ENCODE results near the gene RAB11B. TPM values are rescaled to one million over a fixed set of nuclear protein-coding genes. Genes with fewer than 3 reads are reported as not detected.

RAB11B gene
- total RNA-seq, 1 donor from 2014 or later, result 70.8 TPM

DNA sequence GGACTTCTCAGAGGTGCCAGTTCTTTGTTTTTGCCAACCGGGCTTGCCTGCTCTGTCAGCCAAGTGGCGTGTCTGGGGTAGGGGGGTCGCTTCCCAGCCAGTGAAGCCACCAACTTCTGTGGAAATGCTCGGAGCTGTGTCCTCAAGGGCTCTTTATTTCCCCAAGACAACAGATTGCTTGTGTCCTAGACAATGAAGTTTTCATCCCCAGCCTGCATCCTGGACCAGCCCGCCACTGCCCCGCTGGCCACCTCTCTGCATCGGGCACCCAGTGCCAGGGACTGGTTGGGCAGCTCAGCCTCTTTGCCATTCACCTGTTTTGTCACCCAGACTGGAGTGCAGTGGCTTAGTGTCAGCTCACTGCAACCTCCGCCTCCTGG, 3.7 kb downstream of the RAB11B start:
- intact Hi-C loops (cut with DNase I), result no loop called here
- Histone ChIP-seq H3K36me3 (no peaks in the 10 kb centered on the region), H3K4me3 (no peak overlapping the region), H3K27me3 (no peaks in the 10 kb centered on the region), H3K27ac (peak overlapping the region; percentile 54 to 100), H3K9me3 (no peaks in the 10 kb centered on the region), H3K4me1 (peaks cover 18 to 52% of the 10 kb centered on the region in 2 donors)
- TF ChIP-seq, protein P1, sequence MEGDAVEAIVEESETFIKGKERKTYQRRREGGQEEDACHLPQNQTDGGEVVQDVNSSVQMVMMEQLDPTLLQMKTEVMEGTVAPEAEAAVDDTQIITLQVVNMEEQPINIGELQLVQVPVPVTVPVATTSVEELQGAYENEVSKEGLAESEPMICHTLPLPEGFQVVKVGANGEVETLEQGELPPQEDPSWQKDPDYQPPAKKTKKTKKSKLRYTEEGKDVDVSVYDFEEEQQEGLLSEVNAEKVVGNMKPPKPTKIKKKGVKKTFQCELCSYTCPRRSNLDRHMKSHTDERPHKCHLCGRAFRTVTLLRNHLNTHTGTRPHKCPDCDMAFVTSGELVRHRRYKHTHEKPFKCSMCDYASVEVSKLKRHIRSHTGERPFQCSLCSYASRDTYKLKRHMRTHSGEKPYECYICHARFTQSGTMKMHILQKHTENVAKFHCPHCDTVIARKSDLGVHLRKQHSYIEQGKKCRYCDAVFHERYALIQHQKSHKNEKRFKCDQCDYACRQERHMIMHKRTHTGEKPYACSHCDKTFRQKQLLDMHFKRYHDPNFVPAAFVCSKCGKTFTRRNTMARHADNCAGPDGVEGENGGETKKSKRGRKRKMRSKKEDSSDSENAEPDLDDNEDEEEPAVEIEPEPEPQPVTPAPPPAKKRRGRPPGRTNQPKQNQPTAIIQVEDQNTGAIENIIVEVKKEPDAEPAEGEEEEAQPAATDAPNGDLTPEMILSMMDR (IDR thresholded peaks at IDR 0.05), result no peak
- DNase-seq (ENCODE audit: low spot score in 2 of 2), result no peak

DNA sequence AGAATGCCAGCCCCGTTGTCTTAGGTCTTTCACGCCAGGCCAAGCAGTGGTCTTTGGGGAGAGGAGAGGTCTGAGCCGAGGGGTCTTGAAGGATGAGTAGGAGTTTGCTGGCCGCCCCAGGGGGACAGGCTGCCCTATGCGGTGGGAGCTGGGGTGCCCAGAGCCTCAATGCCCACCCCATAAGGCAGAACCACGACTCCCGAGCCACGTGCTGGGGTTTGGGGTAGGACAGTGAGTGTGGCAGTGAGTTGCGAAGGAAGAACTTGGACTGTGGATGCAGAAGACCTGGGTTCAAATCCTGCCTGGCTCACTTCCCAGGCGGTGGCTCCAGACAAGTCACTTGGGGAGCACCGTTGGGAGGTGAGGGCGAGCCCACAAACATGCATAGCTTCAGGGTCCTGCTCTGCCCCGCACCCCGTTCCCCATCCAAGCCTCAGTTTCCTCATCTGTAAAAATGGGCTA, 5.5 kb downstream of the RAB11B start:
- H3K27me3 ChIP-seq, result no peaks in the 10 kb centered on the region
- no peak overlapping the region for H3K4me3 ChIP-seq
- H3K36me3 ChIP-seq, result peaks cover 15 to 16% of the 10 kb centered on the region in 2 donors
- H3K27ac ChIP-seq, result no peak overlapping the region
- no peak for DNase-seq (ENCODE audit: low spot score in 2 of 2)
- H3K9me3 ChIP-seq, result no peaks in the 10 kb centered on the region
- peaks cover 18 to 48% of the 10 kb centered on the region in 2 donors for H3K4me1 ChIP-seq
- intact Hi-C loops (cut with DNase I), result loop anchor here (1.0 kb wide), 1 partner anchor 41 kb away; no protein-coding TSS in a partner anchor
- TF ChIP-seq, protein P1 (IDR thresholded peaks at IDR 0.05), result no peak

DNA sequence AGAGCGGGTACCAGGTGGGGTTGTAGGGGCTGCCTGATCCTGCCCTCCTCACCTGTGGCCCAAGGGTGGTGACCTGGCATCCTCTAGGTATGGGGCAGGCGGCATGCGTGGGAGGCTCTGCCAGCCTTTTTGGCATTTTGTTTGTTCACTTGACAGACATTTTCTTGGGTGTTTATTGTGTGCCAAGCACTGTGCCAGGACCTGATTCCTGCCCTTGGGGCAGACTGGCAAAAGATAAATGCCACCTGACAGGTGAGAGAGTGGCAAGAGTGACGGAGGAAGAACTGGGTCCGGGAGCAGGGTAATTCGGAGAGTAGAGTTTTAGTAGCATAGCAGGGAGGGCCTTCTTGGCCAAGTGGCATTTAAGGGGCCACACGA, 6.0 kb downstream of the RAB11B start:
- Histone ChIP-seq H3K27me3 (no peaks in the 10 kb centered on the region), H3K9me3 (no peaks in the 10 kb centered on the region), H3K36me3 (peaks cover 18% of the 10 kb centered on the region in 2 donors), H3K4me3 (no peak overlapping the region), H3K4me1 (peaks cover 16 to 45% of the 10 kb centered on the region in 2 donors), H3K27ac (no peak overlapping the region)
- TF ChIP-seq, protein P1 (IDR thresholded peaks at IDR 0.05), result no peak
- intact Hi-C loops (cut with DNase I), result loop anchor here (1.0 kb wide), 1 partner anchor 42 kb away; no protein-coding TSS in a partner anchor
- DNase-seq (ENCODE audit: low spot score in 2 of 2), result no peak

DNA sequence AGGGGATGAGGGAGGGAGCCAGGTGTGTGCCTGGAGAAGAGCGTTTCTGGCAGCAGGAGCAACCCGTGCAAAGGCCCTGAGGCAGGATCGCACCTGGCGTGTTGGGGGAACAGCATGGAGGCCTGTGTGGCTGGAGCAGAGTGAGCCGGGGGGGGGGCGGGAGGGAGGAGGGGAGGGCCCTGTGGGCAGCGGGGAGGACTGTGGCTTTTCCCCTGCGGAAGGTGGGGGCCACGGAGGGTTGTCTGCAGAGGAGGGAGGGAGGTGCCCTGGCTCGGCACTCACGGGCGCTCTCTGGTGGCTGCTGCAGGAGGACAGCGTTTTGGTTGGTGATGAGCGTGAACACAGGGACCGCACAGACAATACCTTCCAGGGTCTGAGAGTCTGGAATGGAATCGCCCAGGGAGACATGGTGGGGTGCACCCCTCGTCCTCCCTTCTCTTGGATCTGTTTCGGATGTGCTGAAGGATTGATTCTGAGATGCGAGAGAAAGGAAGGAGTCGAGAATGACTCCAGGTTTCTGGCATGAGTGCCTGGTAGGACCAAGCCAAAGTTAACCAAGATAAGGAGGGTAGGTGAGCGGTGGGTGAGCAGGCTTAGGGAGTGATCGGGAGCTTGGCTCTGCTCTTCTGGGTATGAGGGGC, 6.5 kb downstream of the RAB11B start:
- Histone ChIP-seq H3K4me3 (no peak overlapping the region), H3K4me1 (peaks cover 11 to 39% of the 10 kb centered on the region in 2 donors)

DNA sequence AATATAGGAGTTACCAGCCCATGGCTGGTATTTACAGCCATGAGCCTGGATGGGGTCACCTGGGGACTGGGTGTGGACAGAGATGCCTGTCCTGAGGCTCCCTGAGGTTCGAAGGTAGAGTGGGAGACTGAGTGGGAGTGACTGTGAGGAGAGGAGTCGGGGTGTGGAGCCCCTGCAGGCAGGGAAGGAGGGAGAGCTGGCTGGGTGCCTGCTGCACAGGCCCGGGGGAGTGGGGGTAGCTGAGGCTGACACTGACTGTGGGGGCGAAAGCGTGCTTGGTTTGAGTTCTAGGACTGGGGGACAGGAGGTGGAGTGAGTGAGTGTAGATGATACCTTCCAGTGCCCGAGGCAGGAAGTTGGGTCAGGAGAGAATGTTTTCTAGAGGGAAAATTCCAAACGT, 7.1 kb downstream of the RAB11B start:
- Histone ChIP-seq H3K27ac (peak overlapping the region in 1 of 2 donors; percentile 29), H3K27me3 (no peaks in the 10 kb centered on the region), H3K4me3 (no peak overlapping the region), H3K36me3 (peaks cover 23 to 29% of the 10 kb centered on the region in 2 donors), H3K4me1 (peaks cover 6 to 35% of the 10 kb centered on the region in 2 donors), H3K9me3 (no peaks in the 10 kb centered on the region)
- intact Hi-C loops (cut with DNase I), result no loop called here
- DNase-seq (ENCODE audit: low spot score in 2 of 2), result no peak
- TF ChIP-seq, protein P1 (IDR thresholded peaks at IDR 0.05), result no peak

More for the DNA sequence above, 6.5 kb downstream of the RAB11B start:
- Histone ChIP-seq H3K36me3 (peaks cover 18 to 23% of the 10 kb centered on the region in 2 donors), H3K27me3 (no peaks in the 10 kb centered on the region), H3K27ac (peak overlapping the region in 1 of 2 donors; percentile 29), H3K9me3 (no peaks in the 10 kb centered on the region)
- intact Hi-C loops (cut with DNase I), result loop anchor here (1.0 kb wide), 1 partner anchor 42 kb away; no protein-coding TSS in a partner anchor
- no peak for DNase-seq (ENCODE audit: low spot score in 2 of 2)
- TF ChIP-seq, protein P1 (IDR thresholded peaks at IDR 0.05), result peak; percentile 40 to 71 (median 69)
